CD4-positive, alpha-beta T cell treated with Interleukin-4 for 1 hour (primary cell): ENCODE data around the gene PHACTR3.

Experiments used
- DNase-seq, 2 donors: peaks; one replicate each; pipeline ENCODE4 v3.0.0-alpha.2; 2020 to 2022

PHACTR3 gene

DNA sequence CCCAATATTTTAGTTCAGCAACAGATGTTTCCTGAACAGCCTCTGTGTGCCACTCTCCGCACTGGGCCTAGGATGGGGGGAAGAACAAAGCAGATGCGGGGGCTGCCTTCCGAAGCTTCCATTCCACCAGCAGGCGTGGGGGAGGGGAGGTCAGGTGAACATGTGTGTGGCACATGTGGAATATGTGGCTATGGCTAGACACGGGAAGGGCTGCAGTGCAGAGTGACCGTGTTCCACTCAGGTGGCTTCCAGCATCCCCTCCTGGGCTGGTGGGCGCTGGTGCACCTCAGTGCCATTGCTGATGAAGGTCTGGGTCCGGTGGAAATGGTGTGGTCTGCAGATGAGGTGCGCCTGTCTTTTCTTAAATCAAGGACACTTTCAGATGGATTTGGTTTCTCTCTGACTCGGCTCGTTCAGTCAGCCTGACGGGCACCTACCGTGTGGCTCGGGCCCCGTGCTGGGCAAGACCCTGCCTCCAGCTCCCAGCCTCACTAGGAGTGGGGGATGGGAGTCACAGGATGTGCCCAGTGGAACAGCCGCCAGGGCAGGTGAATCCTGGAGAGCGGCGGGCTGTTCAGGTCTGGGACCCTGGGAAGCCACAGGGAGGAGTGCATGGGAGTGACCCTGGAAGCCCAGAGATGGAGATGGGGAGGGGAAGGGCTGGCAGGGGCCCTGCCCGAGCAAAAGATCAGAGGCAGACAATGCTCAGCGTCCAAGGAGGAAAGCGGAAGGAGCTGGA is 218.1 kb downstream of the PHACTR3 start:
- no peak for DNase-seq

DNA sequence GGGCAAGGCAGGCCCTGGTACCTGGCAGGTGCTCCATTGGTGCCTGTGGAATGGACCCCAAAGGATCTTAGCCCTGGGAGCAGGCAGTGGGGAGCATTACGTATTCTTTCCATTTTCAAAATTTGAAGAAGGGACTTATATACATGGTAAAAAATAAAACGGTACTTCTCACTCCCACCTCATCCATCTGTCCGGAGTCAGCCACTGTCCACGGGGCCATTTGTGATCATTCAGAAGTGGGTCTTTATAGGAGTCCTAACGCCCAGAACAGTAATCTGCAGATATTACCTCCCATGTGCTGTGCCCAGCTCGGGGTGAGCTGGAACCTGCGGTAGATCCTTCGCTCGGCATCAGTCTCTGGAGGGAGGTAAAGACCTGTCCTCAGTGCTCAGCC is 218.7 kb downstream of the PHACTR3 start:
- DNase-seq = no peak

DNA sequence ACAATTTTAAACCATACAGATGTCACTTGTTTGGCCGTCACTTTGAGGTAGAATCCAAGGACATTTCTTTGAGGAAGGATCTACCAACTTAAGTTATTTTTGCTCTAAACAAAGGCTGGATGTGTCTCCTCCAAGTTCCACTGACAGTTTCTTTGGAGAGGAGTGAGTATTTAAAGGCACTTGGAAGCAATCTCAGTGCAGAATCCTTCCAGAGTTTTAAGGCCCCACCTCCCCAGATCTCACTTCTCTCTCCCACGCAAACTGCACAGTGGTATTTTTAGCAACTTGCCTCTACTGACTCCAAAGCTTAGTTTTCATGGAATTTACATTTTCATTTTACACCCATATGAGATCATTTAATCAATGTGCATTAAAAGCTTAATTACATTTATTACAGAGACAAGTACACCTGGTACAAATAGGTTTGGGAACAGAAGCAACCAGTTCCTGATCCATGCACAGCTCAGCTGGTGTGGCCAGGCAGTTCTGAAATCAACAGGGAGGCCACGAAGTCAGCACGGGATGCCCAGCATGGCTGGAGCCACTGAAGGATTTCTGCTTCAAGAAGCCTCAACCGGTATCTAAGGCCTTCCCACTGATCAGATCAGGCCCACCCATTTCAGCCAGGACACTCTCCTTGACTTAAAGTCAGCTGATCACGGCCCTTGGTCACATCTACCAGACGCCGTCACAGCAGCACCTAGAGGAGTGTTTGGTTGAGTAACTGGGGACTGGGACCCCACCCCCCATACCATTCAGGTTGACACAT is 219.3 kb downstream of the PHACTR3 start:
- DNase-seq = no peak

DNA sequence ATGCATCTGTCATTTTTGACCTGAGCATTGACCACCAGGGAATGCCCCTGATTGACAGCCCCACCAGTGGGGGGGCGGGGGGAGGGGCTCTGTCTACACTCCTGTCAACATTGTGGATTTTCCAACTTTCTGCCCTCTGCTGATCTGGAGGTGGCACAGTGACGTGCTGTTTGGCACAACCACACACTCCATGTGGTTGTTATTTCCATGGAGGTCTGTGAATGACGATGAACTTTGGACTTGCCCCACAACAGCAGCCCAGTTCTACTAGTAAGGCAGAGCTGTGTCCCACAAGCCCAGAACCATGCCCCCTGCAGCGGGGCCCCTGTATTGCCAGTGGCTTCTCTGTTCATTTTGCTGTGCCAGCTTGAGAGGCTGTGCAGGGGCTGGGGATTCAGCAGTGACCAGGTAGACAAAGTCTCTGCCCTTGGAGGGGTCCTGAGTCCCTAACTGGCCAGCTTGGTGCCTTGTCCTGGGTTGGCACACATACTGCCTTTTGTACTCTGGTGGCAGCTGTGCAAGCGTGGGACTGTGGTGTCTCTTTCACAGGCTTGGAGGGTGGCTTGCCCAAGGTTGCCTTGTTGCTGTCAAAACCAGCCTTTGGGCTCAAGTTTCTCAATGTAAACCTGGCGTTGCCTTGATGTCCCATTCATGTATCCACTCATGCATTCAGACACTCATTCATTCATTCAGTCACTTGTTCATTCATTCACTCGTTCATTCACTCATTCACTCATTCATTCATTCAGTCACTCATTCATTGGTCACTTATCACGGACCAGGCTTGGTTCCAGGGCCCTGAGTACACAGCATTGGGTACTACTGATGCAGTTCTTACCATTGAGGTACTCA is 220.6 kb downstream of the PHACTR3 start:
- no peak for DNase-seq

DNA sequence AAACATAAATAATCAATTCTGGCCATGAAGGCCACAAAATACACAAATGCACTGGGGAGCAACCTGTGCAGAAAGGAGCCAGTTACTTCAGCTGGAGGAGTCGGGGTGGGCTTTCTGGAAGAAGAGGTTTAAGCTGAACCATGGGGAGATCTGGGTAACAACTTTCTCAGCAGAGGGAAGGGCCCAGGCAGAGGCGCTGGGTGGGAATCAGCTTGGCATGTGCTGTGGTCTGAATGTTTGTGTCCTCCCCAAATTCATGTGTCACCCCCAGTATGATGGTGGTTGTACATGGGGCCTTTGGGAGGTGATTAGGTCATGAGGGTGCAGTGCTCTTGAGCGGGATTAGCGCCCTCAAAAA is 221.2 kb downstream of the PHACTR3 start:
- DNase-seq = no peak

DNA sequence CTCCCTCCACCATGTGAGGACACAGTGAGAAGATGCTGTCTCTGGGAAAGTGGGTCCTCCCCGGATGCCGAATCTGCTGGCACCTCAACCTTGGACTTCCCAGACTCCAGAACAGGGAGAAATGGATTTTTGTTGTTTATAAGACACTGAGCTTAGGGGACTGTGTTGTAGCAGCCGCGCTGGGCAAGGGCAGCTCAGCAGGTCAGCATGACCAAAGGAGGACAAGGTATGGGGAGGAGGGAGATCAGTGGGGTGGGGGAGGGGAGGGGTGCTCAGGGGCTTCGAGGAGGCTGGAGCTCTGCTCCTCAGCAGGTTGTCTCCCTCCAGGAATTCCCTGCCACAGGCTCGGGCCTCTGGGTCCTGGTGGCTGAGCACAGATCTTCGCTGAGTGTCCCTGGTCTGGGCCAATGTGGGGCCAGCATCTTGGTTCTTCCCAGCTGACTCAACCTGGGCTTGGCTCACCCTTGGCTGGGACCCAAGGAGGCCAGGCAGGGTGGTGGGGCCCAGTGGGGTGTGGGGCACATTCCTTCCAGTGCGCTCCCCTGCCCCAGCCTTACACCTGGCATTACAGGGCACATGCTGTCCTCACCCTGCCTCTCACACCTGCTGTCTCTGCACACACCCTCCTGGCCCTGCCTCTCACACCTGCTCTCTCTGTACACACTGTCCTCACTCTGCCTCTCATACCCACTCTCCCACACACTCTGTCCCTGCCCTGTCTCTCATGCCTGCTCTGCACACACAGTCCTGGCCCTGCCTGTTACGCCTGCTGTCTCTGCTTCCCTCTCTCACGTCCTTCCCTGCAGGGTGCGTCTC is 221.8 kb downstream of the PHACTR3 start:
- no peak for DNase-seq

DNA sequence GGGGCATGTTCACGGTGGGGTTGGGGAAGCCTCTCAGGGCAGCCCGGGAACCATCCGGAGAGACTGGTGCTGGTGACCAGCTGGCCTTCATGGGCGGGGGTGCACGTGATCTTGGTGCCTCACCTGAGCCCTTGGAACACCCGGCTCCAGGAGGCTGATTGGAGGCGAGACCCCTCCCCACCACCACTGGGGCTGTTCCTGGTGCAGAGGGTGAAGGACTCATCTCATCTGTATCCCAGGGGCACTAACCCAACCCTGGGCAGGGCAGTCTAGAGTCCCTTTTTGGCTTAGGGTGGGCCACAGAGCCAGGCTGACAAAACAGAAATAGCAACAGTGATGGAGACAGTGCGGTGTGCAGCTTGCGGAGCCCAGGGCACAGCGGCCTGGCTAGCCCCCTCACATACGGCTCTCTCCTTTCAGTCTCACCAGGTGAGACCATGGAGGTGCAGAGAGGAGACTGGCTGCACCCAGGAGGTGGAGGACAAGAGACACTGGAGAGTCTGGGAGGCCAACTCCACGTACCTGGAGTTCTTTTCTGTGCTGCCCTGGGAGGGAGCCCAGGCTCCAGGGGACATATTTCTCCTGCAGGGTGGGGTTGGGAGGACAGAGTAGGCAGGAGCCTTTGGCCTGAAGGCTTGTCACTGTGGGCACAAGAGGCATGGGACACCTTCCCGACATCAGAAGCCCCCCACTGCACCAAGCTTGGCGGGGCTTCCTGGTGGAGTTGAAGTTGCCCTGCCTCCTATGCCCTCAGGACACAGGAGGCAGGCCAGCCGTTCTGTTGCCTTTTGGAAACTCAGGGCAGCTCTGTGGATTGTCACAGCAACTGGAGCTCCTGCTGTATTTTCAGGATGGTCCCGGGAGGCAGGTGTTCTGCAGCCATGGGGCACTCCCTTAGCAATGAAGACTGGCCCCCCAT is 223.1 kb downstream of the PHACTR3 start:
- no peak for DNase-seq

DNA sequence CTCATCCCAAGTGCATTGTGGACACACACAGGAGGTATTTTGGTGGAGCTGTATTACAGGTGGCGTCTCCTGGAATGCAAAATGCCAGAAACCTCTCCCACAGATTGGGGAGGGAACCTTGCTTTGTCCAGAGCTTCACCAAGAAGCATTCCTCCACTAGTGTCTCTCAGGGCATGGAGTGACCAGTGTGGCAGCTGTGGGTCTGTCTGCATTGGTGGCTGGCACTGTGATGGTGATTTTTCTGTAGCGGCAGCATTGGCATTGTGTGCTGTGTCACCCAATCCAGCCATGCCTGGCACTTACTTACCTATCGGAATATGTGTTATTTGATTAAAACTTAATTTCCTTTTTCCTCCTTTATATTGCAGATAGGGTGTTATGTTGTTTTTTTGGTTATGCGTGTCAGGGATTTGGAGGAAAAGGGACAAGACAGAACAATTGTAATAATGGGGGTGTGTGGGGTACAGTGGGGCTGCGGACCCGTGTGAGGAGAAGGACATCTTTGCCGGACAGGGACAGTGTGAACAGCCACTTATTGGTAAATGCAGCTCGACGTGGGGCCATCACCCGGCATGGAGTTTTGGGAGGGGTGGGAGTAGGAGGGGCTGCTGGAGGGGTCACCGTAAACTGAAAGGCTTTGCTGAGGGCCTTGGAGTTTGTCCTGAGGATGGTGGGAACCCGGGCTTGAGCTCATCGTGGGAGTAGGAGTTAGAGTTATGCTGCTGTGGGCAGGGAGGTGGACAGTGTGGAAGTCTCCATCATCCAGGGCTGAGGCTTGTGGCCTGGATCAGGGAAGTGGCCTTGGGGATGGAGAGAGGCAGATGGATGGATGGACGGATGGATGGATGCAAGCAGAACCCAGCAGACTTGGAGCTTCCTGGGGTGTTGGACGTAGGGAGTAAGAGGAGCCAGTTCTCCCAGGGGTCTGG is 224.0 kb downstream of the PHACTR3 start:
- no peak for DNase-seq

DNA sequence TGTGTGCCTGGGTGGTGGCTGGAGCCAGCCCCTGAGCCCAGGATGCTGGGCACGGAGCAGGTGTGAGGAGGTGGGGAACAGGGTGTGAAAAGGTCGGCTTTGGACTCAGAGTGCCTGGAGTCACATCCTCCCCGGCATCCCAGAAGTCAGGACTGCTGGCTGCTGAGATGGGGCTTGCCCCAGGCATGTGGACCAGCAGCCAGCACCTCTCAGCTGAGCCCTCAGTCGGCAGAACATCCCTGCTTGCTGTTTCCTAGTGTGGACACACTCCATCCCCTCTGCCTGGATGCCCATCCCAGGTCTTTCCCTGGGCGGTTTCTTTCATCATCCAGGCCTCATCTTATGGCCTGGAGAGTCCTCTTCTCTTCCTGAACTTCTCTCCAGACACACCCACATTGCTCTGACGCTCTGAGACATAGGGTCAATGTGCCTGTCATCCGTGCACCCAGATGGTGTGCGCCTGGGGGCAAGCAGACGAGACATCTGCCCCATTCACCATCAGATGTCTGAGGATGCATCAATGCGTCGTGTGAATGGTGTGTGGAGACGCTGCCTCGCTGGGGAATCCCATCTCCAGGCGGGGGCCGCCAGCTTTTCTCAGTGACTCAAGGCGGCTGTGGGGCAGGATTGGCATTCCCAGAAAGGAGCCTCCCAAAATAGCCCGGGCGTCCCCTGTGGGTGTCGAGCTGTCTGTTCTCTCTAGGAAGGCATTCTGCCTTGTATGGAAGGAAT is 224.9 kb downstream of the PHACTR3 start:
- DNase-seq = no peak

DNA sequence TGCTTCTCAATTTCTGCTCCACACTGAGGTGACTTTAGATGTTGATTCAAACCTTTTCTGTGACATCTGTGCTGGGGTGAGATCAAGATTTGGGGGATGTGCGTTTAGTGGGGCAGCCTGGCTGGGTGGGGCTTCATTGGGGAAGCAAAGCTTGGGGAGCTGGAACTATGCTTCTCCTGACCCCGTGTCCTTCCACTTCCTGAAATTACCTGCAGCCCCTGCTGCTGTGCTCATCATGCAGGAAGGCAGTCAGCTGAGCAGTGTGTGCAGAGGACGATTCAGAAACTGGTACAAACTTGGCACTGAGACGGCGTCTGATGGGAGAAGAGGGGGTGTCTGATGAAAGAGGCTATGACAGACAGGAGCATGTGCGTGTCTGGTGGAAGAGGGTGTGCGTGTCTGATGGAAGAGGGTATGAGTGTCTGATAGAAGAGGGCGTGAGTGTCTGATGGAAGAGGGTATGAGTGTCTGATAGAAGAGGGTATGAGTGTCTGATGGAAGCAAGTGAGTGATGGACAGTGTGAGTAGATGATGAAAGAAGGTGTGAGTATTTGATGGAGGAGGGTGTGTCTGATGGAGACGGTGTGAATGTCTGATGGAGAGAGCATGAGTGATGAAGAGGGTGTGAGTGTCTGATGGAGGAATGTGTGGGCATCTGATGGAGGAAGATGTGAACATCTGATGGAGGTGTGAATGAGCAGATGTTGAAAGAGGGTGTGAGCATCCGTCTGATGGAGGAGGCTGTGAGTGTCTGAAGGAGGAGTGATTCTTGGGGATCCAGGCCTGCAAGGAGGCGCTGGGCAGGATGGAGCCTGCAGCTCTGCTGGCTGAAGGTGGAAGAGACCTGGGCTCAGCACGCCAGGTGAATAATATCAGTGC is 225.7 kb downstream of the PHACTR3 start:
- DNase-seq = no peak

DNA sequence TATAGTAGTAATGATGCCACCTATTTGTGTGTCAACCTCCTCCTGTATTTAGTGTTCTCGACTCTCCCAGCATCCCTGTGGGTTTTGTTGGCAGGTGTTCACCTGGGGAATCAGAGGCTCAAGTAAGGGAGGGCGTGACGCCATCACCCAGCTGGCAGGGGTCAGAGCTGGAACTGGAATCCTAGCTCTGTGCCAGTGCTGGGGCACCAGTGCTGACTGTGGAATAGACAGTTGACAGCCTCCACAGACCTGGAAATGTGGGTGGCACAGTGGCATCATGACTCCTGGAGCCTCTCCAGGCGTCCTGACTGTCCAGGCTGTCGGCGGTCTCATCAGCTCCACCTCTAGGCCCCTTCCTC is 226.3 kb downstream of the PHACTR3 start:
- no peak for DNase-seq

DNA sequence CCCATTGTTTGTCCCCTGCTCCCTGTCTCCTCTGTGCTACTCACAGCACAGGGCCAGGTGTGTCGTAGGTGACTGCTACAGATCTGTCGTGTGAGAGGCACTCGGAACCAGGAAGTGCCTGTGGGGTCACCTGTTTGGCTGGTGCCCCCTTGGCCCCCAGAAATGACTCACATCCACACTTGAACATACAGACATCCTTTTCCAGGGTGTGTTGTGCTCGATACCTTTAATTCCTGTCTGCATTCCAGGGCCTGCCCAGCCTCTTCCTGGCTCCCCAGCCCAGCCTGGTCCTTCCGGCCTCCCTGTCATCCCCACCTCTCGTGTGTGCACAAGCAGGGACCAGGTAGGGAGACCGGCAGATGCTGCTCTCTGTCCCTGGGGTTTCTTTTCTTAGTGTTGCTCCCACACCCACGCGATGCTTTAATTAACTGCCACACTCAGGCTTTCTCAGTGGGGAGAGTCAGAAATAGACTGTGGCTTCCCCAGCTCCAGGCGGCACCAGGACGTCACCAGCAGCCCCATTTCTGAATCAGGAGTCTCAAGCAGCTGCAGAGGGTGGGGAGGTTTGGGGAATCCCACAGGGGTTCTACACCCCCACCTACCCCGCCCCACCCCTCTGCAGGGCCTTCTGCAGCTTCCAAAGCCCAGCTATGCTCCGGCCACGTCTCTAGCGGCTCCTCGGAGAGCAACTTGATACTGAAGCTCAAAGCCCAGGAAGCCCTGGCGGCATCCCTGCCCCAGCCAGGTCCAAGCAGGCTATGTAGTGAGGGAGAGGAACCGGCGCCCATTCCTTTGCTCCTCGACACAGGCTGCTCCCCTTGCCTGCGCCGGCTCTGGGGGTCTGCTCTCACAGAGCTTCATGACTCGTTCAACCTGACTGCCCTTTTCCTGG is 226.9 kb downstream of the PHACTR3 start:
- no peak for DNase-seq

DNA sequence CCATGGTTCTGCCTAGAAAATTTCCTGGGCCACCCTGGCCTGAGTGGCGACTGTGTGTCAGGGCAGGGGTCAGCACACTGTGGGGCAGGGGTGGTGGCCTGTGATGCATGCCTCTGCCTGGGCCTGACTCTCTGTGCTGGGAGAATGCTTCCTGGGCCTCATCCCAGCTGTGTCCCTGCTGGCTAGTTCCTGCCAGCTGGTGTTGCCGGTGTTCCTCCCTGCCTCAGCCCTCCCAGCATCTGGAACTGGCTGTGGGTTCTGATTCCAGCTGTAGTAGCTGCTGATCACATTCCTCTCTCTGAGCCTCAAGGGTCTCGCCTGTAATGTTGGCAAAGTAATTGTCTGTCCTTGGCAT is 227.6 kb downstream of the PHACTR3 start:
- no peak for DNase-seq

DNA sequence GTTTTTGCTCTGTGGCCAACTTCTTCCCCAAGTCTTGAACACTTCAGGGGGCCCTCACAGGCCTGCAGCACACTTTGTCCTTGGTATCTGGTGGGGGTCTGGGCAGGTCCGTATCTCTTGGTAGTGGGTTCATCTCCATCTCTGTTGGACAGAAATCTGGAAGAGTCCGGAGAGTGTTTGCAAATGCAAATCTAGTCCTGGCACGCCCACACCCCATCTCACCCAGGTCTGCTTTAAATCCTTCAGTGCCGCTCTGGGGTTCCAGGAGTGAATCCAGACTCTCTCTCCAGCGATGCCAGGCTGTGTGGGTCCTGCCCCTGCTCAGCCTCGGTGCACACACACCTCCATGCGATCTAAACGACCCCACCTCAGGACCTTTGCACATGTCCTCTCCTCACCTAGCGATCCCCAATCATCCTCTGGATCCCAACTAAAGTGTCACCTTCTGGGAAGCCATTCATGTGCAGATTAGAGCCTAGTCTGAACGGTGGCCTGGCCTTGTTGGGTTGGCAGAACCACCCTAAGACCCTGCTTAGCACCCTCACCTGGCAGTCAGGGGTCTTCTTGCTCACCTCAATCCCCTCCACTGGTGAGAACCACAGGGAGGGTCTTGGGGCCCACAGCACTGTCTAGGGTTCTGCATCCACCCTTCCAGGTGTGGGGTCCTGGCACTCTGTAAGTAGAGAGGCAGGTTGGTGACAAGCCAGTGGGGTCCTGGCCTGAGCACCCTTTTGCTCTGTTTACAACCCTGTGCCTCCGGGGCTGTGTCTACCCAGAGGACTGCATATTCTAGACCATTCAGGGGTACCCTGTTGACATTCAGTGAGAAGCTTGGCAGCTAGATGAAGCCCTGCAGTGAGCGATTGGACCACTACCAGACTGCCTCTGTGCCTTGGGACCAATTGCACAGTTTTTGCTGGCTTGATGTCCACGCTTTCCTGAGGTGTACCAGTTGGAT is 228.3 kb downstream of the PHACTR3 start:
- no peak for DNase-seq

DNA sequence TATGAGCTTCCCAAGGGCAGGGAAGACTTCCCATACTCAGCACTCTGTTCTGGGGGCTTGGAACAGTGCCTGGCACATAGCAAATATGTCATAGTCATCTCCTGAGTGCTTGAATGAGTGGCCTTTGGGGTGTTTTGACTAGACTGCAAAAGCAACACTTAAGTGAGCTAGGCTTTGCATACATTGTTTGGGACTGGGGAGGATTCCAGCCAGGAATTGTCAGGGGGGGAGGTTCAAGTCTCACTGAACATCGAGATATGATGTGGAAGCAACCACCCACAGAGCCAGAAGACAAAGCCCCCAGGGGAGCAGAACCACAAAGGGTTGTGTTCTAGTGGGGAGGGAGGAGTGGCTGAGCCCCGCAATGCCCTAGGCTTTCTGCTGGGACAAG is 230.7 kb downstream of the PHACTR3 start:
- DNase-seq = no peak
